ENCODE data around the gene TADA2A.

TADA2A gene

GRCh38 chr17:37406635-37407461 is at the start of gene TADA2A, which contains the start of gene ACACA:
TSS of gene TADA2A (plus strand) at chr17:37406886. CDS start at chr17:37411366, 4,480 bp downstream.
TSS of gene ACACA (minus strand) at chr17:37406836. CDS start at chr17:37406299, 537 bp downstream.
- DNase-seq (ENCODE audit: low read depth), result peak; percentile 84

- peak; percentile 55 for DNase-seq (ENCODE audit: low read depth)
Observed at GRCh38 chr17:37358098-37358829, 48.4 kb upstream of the TADA2A start.

GRCh38 chr17:37358830-37359681 is 47.6 kb upstream of the TADA2A start:
- peak; percentile 96 for DNase-seq (ENCODE audit: low read depth)

- DNase-seq (ENCODE audit: low read depth), result peak; percentile 39
Observed at GRCh38 chr17:37359682-37360188, 47.0 kb upstream of the TADA2A start.

GRCh38 chr17:37360632-37361031 is 46.1 kb upstream of the TADA2A start:
- no peak for DNase-seq (ENCODE audit: low read depth)

- no peak for DNase-seq (ENCODE audit: low read depth)
Observed at GRCh38 chr17:37361543-37361942, 45.1 kb upstream of the TADA2A start.

GRCh38 chr17:37365589-37365988 is 41.1 kb upstream of the TADA2A start:
- DNase-seq (ENCODE audit: low read depth), result no peak

- DNase-seq (ENCODE audit: low read depth), result peak; percentile 22
Observed at GRCh38 chr17:37368577-37368976, 38.1 kb upstream of the TADA2A start.

- DNase-seq (ENCODE audit: low read depth), result peak; percentile 83
Observed at GRCh38 chr17:37373530-37374159, 33.0 kb upstream of the TADA2A start.

GRCh38 chr17:37375706-37376105 is 31.0 kb upstream of the TADA2A start, which contains the start of gene C17orf78:
TSS of gene C17orf78 (plus strand) at chr17:37375985. CDS start at chr17:37376093, 108 bp downstream.
- no peak for DNase-seq (ENCODE audit: low read depth)

GRCh38 chr17:37382056-37382455 is 24.6 kb upstream of the TADA2A start:
- no peak for DNase-seq (ENCODE audit: low read depth)

- no peak for DNase-seq (ENCODE audit: low read depth)
Observed at GRCh38 chr17:37384560-37385149, 22.0 kb upstream of the TADA2A start.

GRCh38 chr17:37385474-37385990 is 21.2 kb upstream of the TADA2A start:
- DNase-seq (ENCODE audit: low read depth), result no peak

- DNase-seq (ENCODE audit: low read depth), result no peak
Observed at GRCh38 chr17:37386462-37386861, 20.2 kb upstream of the TADA2A start.

- DNase-seq (ENCODE audit: low read depth), result peak; percentile 52
Observed at GRCh38 chr17:37388266-37388665, 18.4 kb upstream of the TADA2A start.

- DNase-seq (ENCODE audit: low read depth), result no peak
Observed at GRCh38 chr17:37389160-37389559, 17.5 kb upstream of the TADA2A start.

GRCh38 chr17:37391146-37391545 is 15.5 kb upstream of the TADA2A start:
- peak; percentile 28 for DNase-seq (ENCODE audit: low read depth)

GRCh38 chr17:37392024-37392590 is 14.6 kb upstream of the TADA2A start:
- peak; percentile 87 for DNase-seq (ENCODE audit: low read depth)

- DNase-seq (ENCODE audit: low read depth), result no peak
Observed at GRCh38 chr17:37393352-37393751, 13.3 kb upstream of the TADA2A start.

- no peak for DNase-seq (ENCODE audit: low read depth)
Observed at GRCh38 chr17:37399265-37399803, 7.4 kb upstream of the TADA2A start.
